Kidney tubule cell (primary cell): ENCODE measurements around the gene PAK1.
"Not testable (repeated sequence)": the region's sequence is repeated elsewhere in the genome, so short reads cannot be mapped to it uniquely, and the experiment has no call there.

Experiments used
- DNase-seq: peaks from one replicate; pipeline ENCODE4 v3.0.0-alpha.2; 2018; ENCODE audit warnings: low spot score

PAK1 gene

GRCh38 chr11:77473801-77474683, at the start of gene PAK1:
TSS of gene PAK1 (minus strand) at chr11:77474094. CDS start at chr11:77392520, 81,574 bp downstream.
- DNase-seq = peak; percentile 92

DNA sequence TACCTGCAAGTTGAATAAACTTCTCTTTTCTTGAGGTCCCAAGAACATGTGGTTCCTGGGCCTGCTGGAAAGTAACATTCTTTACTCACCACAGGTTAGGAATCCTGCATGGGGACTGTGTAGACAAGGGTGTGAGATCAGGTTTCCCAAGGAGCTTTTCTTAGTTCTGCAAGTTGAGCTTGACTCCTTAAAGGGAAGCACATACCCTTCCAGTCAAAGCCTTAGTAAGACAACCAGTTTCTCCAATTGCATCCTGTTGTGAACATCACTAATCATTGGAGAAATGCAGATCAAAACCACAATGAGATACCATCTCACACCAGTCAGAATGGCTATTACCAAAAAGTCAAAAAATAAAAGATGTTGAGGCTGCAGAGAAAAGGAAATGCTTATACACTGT, 48.3 kb upstream of the PAK1 start:
- DNase-seq = no peak

DNA sequence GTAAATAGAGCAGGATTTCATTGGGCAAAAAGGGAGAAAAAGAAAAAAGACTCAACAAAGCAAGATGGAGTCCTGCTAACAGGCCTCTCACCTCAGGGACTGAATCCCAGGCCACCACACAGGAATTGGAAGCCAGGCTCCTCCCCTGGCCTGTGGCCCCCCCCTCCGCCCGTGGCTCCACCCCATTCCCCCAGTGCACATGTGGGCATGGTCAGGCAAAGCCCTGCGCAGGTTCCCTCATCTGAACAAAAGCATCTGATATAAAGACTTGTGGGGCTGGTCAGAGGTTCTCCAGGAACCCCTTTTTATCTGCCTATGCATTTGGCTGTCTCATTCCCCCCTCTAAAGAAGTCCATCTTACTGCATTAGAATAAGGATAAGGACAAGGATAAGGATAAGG, 46.0 kb upstream of the PAK1 start:
- DNase-seq = no peak

DNA sequence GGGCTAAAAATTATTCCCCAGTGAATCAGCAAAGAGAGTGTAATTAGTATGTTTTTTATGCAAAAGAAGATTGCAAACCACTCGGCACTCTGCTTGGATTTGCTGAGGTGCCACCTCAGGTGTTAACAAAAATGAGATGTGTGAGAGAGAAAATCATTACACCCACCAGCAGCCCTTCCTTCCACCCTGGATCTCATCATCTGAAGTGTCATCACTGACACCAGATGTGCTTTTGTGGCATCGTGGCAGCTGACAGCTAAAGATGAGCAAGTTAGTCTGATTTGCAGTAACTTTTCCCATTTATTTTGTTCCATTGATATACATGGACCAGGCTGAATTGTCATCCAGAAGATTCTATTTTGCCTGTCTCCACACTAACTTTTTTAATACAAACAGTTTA, 44.6 kb upstream of the PAK1 start:
- no peak for DNase-seq

DNA sequence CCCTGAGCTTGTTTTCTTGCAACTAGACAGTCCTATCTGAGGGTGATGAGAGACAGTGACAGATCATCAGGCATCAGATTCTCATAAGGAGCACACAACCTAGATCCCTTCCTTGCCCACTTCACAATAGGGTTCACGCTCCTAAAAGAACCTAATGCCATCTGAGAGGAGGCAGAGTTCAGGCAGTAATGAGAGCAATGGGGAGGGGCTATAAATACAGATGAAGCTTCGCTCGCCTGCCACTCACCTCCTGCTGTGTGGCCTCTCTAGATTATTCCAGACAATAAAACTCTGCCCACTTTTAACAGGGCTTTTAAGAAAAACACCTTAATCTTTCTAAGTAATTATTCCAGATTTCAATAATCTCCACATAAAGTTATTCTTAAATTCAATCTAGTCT, 43.9 kb upstream of the PAK1 start:
- DNase-seq = no peak

DNA sequence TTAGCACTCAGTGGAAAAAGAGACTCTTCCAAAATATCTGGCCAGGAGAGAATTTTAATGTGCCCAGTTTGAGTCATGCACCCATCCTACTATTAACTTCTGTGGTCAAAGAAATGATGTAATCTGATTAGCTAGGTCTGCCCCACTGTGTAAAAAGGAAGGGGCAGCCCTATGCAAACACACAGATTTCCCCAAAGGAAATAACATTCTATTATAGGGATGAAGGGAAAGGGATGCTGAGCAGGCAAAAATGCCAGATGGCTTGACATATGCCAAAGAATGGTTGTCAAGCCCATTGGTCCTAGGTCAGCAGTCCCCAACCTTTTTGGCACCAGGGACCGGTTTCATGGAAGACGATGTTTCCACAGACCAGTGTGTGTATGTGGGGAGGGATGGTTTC, 43.3 kb upstream of the PAK1 start:
- DNase-seq = peak; percentile 41

GRCh38 chr11:77515483-77515882, 41.6 kb upstream of the PAK1 start:
- peak; percentile 9 for DNase-seq

- no peak for DNase-seq
Measured at GRCh38 chr11:77515063-77515462, 41.2 kb upstream of the PAK1 start.

GRCh38 chr11:77512092-77512491, 38.2 kb upstream of the PAK1 start:
- DNase-seq = no peak

DNA sequence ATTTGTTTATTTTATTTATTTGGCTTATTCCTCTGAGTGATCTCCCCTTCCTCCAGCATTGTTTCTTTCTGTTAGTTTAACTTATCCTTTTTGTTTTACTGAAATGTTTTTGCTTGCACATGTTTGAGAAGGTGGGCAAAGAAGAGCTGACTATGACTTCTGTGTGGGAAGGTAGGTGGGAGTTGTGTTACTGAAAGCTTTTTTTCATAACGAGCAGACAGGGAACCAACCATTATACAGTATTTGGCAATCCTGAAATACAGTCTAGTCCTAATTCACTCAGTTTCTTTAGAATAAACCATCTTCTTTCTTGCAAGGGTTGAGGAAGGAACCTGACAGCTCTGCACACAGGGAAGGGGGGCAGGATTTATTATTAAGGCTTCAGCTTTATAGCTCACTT, 37.0 kb upstream of the PAK1 start:
- no peak for DNase-seq

DNA sequence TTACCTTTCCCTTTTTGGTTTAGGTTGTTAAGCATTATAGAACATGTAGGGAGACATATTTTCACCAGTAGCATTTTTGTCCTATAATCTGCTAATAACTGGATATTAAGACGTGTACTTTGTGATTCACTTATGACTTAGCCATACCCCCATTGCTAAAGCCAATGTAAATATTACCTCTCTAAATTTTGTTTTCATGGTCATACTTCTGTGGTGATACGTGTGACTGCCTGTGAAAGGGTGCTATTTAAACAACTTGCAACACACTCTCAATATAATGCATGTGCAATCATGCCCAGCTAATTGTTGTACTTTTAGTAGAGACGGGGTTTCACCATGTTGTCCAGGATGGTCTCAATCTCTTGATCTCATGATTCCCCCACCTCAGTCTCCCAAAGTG, 36.2 kb upstream of the PAK1 start:
- DNase-seq = no peak

- no peak for DNase-seq
Measured at GRCh38 chr11:77508019-77508418, 34.1 kb upstream of the PAK1 start.

DNA sequence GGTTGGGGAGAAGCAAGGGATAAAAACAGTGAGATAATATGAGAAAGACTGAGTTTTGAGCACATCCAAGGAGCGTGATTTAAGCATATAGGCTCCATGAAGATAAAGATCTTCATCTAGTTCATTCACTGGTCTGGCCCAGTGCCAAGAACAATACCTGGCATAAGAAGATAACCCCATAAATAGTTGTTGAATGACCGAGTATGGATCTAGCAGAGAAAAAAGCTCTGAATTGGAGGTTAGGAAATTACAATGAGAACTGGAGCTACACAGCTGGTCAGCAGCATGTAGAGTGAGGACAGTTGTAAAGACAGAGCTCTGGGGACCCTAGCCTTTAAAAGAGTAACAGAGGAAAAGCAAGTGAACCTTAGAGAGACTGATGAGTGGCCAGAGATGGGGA, 33.0 kb upstream of the PAK1 start:
- peak; percentile 36 for DNase-seq

- no peak for DNase-seq
Measured at GRCh38 chr11:77505956-77506355, 32.1 kb upstream of the PAK1 start.

DNA sequence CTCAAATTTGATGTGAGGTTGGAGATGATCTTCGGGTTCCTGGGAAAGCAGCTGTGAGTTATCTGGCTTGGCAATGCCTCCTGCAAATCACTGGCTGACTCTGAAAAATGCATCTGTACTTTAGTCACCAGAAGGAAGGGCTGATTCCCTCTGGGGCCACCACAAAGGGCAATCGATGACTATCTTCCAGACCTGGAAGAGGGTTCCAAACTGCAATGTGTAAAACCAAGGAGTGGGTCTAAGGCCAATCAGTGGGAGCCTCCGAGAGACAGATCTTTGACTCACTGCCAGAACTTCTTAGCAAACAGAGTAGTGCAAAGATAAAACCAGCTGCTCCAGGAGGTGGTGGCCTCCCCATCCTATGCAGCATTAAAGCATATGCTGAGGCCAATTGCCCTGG, 29.1 kb upstream of the PAK1 start:
- no peak for DNase-seq

- no peak for DNase-seq
Measured at GRCh38 chr11:77502346-77502905, 28.5 kb upstream of the PAK1 start.

GRCh38 chr11:77501758-77502157, 27.9 kb upstream of the PAK1 start:
- DNase-seq = no peak

DNA sequence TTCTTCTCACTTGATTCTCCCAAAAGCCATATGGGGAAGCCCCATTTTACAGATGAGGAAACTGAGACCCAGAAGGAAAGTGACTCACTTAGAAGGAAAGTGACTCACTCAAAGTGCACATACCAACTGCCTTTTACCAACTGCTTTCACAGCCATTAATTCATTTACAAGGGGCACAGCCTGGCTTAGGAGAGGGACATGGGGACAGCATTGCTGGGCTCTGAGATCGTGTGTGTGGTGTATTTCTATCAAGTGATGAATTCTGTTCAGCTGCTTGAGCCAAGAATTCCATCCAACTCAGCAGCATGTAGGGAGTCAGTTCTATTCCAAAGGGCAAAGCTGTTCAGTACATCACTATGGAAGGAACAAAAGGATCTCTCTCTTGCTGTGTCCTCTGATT, 23.5 kb upstream of the PAK1 start:
- peak; percentile 61 for DNase-seq

GRCh38 chr11:77495526-77495925, 21.6 kb upstream of the PAK1 start:
- DNase-seq = no peak

DNA sequence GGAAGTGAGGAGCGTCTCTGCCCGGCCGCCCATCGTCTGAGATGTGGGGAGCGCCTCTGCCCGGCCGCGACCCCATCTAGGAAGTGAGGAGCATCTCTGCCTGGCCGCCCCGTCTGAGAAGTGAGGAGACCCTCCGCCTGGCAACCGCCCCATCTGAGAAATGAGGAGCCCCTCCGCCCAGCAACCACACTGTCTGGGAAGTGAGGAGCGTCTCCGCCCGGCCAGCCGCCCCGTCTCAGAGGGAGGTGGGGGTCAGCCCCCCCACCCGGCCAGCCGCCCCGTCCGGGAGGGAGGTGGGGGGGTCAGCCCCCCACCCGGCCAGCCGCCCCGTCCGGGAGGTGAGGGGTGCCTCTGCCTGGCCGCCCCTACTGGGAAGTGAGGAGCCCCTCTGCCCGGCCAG, 16.1 kb upstream of the PAK1 start:
- not testable (repeated sequence) for DNase-seq

DNA sequence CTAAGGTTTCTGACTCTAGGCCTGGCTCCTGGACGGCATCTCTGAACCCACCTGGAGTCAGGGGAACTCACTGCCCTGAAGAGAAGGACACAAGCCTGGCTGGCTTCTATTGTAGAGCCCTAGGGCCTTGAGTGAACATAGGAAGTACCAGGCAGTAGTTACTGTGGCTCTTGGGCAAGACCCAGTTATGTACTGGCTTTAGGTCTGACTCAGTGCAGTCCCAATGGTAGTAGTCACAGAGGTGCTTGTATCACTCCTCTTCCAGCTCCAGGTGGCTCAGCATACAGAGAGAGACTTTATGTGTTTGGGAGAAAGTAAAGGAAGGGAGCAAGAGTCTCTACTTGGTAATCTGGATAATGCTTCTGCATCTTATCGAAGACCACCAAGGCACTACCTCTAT, 13.9 kb upstream of the PAK1 start:
- peak; percentile 29 for DNase-seq

- DNase-seq = no peak
Measured at GRCh38 chr11:77479746-77480352, 6.0 kb upstream of the PAK1 start.

- DNase-seq = no peak
Measured at GRCh38 chr11:77475206-77475605, 1.3 kb upstream of the PAK1 start.
